CD14-positive monocyte (primary cell): ENCODE data around the gene IGFALS. TPM values are rescaled to one million over a fixed set of nuclear protein-coding genes. Genes with fewer than 3 reads are reported as not detected.

Experiments
- DNase-seq, 3 donors: peaks; one replicate each; pipeline ENCODE4 v3.0.0-alpha.2; 2011 to 2022
- H2AFZ ChIP-seq: 2 replicates; pipeline ENCODE4 v1.6.0; 2012; ENCODE audit warnings: mild to moderate bottlenecking, low read depth, low read length, inconsistent platforms; ENCODE audit not compliant: insufficient read depth, poor library complexity, severe bottlenecking
- H3K27ac ChIP-seq, 2 donors: 1 replicate in 1 of 2; 2 replicates in 1 of 2; pipeline ENCODE4 v1.5.1; 2012 to 2013; ENCODE audit warnings: low read length in 2 of 2, control low read depth in 1 of 2, inconsistent platforms in 1 of 2, low read depth in 1 of 2, mild to moderate bottlenecking in 1 of 2
- H3K27me3 ChIP-seq, 2 donors: one replicate each; pipeline versions ENCODE4 v1.6.0 to v1.6.1; 2011 to 2013; ENCODE audit warnings: low read length in 2 of 2; ENCODE audit not compliant: control insufficient read depth in 2 of 2, insufficient read depth in 2 of 2
- H3K36me3 ChIP-seq, 2 donors: replicated peaks in 1 of 2; 1 replicate in 1 of 2; 2 replicates in 1 of 2; pipeline versions ENCODE4 v1.5.1 to v1.6.1; 2012 to 2013; ENCODE audit warnings: low read length in 2 of 2, control low read depth in 1 of 2, inconsistent platforms in 1 of 2, mild to moderate bottlenecking in 1 of 2; ENCODE audit not compliant: insufficient read depth in 2 of 2, control insufficient read depth in 1 of 2
- H3K4me1 ChIP-seq, 2 donors: 1 replicate in 1 of 2; 2 replicates in 1 of 2; pipeline versions ENCODE4 v1.5.1 to v1.6.1; 2012 to 2013; ENCODE audit warnings: low read length in 2 of 2, control low read depth in 1 of 2, inconsistent platforms in 1 of 2, mild to moderate bottlenecking in 1 of 2, moderate library complexity in 1 of 2; ENCODE audit not compliant: insufficient read depth in 2 of 2, control insufficient read depth in 1 of 2
- H3K4me2 ChIP-seq: replicated peaks from 2 replicates; pipeline ENCODE3; 2012; ENCODE audit warnings: low read length, moderate library complexity, mild to moderate bottlenecking; ENCODE audit not compliant: poor library complexity, severe bottlenecking; ENCODE audit errors: extremely low read depth
- H3K4me3 ChIP-seq, 3 experiments: fragments of 200-600 bp in 1 of 3; sonication (generic) in 1 of 3; replicated peaks in 1 of 3; 1 replicate in 2 of 3; 2 replicates in 1 of 3; pipeline ENCODE4 v1.5.1; 2011 to 2013; ENCODE audit warnings: low read length in 3 of 3, mild to moderate bottlenecking in 3 of 3, control low read depth in 2 of 3, low read depth in 2 of 3, inconsistent platforms in 1 of 3, moderate library complexity in 1 of 3
- H3K79me2 ChIP-seq: 2 replicates; pipeline ENCODE4 v1.6.0; 2012; ENCODE audit warnings: mild to moderate bottlenecking, control low read depth, inconsistent platforms, low read length, moderate library complexity; ENCODE audit not compliant: insufficient read depth
- H3K9ac ChIP-seq: 2 replicates; pipeline ENCODE4 v1.6.0; 2017; ENCODE audit warnings: low read length, mild to moderate bottlenecking; ENCODE audit not compliant: insufficient read depth, poor library complexity, severe bottlenecking
- H3K9me3 ChIP-seq, 2 donors: replicated peaks in 1 of 2; 1 replicate in 1 of 2; 2 replicates in 1 of 2; pipeline versions ENCODE4 v1.5.1 to v1.6.1; 2012 to 2013; ENCODE audit warnings: low read length in 2 of 2, control low read depth in 1 of 2; ENCODE audit not compliant: control insufficient read depth in 1 of 2, insufficient read depth in 1 of 2
- H4K20me1 ChIP-seq: 2 replicates; pipeline ENCODE4 v1.6.0; 2012; ENCODE audit warnings: mild to moderate bottlenecking, low read length, control low read depth, moderate library complexity; ENCODE audit not compliant: insufficient read depth
- H3K27ac Mint-ChIP-seq, 7 donors: one replicate each; pipeline ENCODE4 v1.8.0; 2020; ENCODE audit warnings: mild to moderate bottlenecking in 7 of 7, mixed read lengths in 7 of 7, moderate library complexity in 6 of 7, inconsistent platforms in 2 of 7
- H3K27me3 Mint-ChIP-seq, 3 donors: one replicate each; pipeline ENCODE4 v1.8.0; 2021 to 2022; ENCODE audit warnings: low read depth in 3 of 3, mild to moderate bottlenecking in 3 of 3, mixed read lengths in 3 of 3, moderate library complexity in 3 of 3, inconsistent platforms in 1 of 3
- H3K36me3 Mint-ChIP-seq, 2 donors: one replicate each; pipeline ENCODE4 v1.8.0; 2020; ENCODE audit warnings: mixed read lengths in 2 of 2, inconsistent platforms in 1 of 2, mild to moderate bottlenecking in 1 of 2
- H3K4me1 Mint-ChIP-seq: one replicate; pipeline ENCODE4 v1.8.0; 2020; ENCODE audit warnings: mild to moderate bottlenecking, mixed read lengths
- H3K4me3 Mint-ChIP-seq, 2 donors: one replicate each; pipeline ENCODE4 v1.8.0; 2020; ENCODE audit warnings: mild to moderate bottlenecking in 2 of 2, mixed read lengths in 2 of 2, moderate library complexity in 1 of 2
- H3K9me3 Mint-ChIP-seq, 7 donors: one replicate each; pipeline ENCODE4 v1.8.0; 2020 to 2022; ENCODE audit warnings: mixed read lengths in 7 of 7, mild to moderate bottlenecking in 6 of 7, moderate library complexity in 6 of 7, inconsistent platforms in 2 of 7
- WGBS: methylation state at CpG from one replicate; pipeline ENCODE4 v1.1.5; 2013; ENCODE audit warnings: missing lambda C conversion rate; ENCODE audit not compliant: insufficient coverage; 5-methylcytosine and 5-hydroxymethylcytosine counted together
- intact Hi-C, 2 donors: fragments of 100-400 bp; cut with micrococcal nuclease; formaldehyde crosslinking; loops; one replicate each; pipeline versions ENCODE4 v1.15.0 to v1.15.1; 2023
- polyA plus RNA-seq, 3 donors: library from polyadenylated mRNA; depleted of rRNA in 1 of 3; unstranded in 2 of 3; stranded (reverse) in 1 of 3; fragments of 300-500 nt in 2 of 3; fragments of >200 nt in 1 of 3; fragmentation: Illumina TruSeq in 2 of 3; gene quantifications; 1 replicate in 2 of 3; 2 replicates in 1 of 3; pipeline ENCODE4 v1.2.3, GENCODE V29; 2012 to 2021
- TF ChIP-seq, protein P1 (sequence below): fragments of 200-600 bp; IDR thresholded peaks from one replicate; pipeline ENCODE4 v1.8.0; 2022; ENCODE audit warnings: antibody characterized with exemption, mild to moderate bottlenecking

The IGFALS gene
- polyA plus RNA-seq, 3 donors, result 0.07 TPM; not detected in 2

DNA sequence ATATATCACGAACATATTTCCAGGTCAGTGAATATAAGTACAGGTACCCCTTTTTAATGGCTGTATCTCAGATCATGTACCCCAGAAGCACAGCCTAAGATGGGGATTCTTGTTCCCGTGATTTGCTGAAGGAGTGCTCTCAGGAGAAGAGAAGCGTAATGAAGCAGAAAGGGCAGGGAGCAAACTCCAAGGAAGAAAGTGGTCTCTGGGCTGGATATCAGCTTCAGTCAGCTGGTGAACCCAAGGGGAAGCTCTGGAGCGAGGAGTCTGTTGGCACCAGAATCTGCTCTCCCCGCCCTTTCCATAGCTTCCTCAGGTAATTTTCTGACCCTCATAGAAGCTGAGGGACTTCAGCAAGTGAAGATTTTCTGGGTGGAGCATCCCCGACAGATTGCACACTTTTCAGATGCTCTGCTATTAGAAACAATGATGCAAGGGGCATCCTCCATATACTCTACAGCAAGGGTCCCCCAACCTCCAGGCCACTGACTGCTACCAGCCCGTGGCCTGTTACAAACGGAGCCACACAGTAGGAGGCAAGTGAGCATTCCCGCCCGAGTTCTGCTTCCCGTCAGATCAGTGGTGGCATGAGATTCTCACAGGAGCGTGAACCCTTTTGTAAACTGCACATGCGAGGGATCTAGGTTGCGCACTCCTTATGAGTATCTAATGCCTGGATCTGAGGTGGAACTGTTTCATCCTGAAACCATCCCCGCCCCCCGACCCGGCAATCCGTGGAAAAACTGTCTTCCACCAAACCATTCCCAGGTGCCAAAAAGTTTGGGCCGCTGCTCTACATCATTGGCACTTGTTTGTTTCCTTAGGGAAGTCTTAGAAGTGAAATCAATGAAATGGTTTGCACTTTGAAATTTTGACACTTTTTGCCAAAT is 37.9 kb upstream of the IGFALS start:
- H3K27ac Mint-ChIP-seq, result peak overlapping the region in 1 of 7 donors; percentile 38
- peaks cover 19% of the 10 kb centered on the region for H3K4me1 Mint-ChIP-seq
- peaks cover 0 to 7% of the 10 kb centered on the region in 2 donors for H3K36me3 ChIP-seq
- no peak overlapping the region for H3K4me3 Mint-ChIP-seq
- peaks cover 7% of the 10 kb centered on the region for H4K20me1 ChIP-seq
- peaks cover 7 to 13% of the 10 kb centered on the region in 2 donors for H3K36me3 Mint-ChIP-seq
- peaks cover 19% of the 10 kb centered on the region for H3K79me2 ChIP-seq
- peaks cover 0 to 2% (median 0%) of the 10 kb centered on the region in 7 donors for H3K9me3 Mint-ChIP-seq
- H3K27ac ChIP-seq, result no peak overlapping the region
- H2AFZ ChIP-seq, result no peak overlapping the region
- no peak overlapping the region for H3K4me3 ChIP-seq
- peaks cover 0 to 3% (median 0%) of the 10 kb centered on the region in 3 donors for H3K27me3 Mint-ChIP-seq
- peaks cover 13 to 26% of the 10 kb centered on the region in 2 donors for H3K4me1 ChIP-seq
- H3K27me3 ChIP-seq, result no peaks in the 10 kb centered on the region
- TF ChIP-seq, protein P1, sequence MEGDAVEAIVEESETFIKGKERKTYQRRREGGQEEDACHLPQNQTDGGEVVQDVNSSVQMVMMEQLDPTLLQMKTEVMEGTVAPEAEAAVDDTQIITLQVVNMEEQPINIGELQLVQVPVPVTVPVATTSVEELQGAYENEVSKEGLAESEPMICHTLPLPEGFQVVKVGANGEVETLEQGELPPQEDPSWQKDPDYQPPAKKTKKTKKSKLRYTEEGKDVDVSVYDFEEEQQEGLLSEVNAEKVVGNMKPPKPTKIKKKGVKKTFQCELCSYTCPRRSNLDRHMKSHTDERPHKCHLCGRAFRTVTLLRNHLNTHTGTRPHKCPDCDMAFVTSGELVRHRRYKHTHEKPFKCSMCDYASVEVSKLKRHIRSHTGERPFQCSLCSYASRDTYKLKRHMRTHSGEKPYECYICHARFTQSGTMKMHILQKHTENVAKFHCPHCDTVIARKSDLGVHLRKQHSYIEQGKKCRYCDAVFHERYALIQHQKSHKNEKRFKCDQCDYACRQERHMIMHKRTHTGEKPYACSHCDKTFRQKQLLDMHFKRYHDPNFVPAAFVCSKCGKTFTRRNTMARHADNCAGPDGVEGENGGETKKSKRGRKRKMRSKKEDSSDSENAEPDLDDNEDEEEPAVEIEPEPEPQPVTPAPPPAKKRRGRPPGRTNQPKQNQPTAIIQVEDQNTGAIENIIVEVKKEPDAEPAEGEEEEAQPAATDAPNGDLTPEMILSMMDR, result no peak
- no peaks in the 10 kb centered on the region for H3K9me3 ChIP-seq
- H3K9ac ChIP-seq, result no peak overlapping the region
- WGBS, result 92% methylated on average over 12 of the region's 19 CpGs
- H3K4me2 ChIP-seq, result no peak overlapping the region
- intact Hi-C loops, result no loop called here
- DNase-seq, result no peak

DNA sequence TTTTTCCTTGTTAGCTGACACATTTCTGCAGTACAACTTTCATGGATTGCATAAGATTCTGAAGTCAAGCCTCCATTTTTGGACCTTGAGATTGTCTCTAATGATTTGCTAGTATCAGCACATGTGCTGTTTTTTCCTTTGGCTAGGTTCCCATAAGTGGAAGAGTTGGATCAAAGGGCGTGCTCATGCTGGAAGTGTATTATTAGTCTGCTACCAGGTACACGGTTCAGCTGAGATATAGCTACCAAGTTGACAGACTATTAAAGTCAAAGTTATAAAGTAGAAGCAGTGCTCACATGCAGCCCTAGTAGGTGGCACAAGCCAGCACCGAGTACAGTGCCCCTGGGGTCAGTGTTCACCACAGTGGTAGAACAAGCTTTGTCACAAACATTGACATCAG is 36.7 kb upstream of the IGFALS start:
- peaks cover 7 to 13% of the 10 kb centered on the region in 2 donors for H3K36me3 Mint-ChIP-seq
- H4K20me1 ChIP-seq, result peaks cover 12% of the 10 kb centered on the region
- H3K4me1 ChIP-seq, result peaks cover 20 to 36% of the 10 kb centered on the region in 2 donors
- H3K4me1 Mint-ChIP-seq, result peaks cover 26% of the 10 kb centered on the region
- H3K27ac Mint-ChIP-seq, result peak overlapping the region in 1 of 7 donors; percentile 30
- TF ChIP-seq, protein P1, result no peak
- intact Hi-C loops, result no loop called here
- peaks cover 0 to 3% (median 0%) of the 10 kb centered on the region in 3 donors for H3K27me3 Mint-ChIP-seq
- H3K36me3 ChIP-seq, result peaks cover 0 to 7% of the 10 kb centered on the region in 2 donors
- H3K9ac ChIP-seq, result no peak overlapping the region
- no peaks in the 10 kb centered on the region for H3K27me3 ChIP-seq
- H3K4me3 Mint-ChIP-seq, result no peak overlapping the region
- H3K27ac ChIP-seq, result no peak overlapping the region
- no peak for DNase-seq
- H2AFZ ChIP-seq, result no peak overlapping the region
- peaks cover 0 to 2% (median 0%) of the 10 kb centered on the region in 7 donors for H3K9me3 Mint-ChIP-seq
- H3K9me3 ChIP-seq, result no peaks in the 10 kb centered on the region
- peaks cover 25% of the 10 kb centered on the region for H3K79me2 ChIP-seq
- H3K4me3 ChIP-seq, result no peak overlapping the region
- no peak overlapping the region for H3K4me2 ChIP-seq
- WGBS, result 100% methylated on average over 1 of the region's 3 CpGs
